RWPE2 (cell line): ENCODE results near the gene ZNF391.
"Not testable (repeated sequence)": the region's sequence is repeated elsewhere in the genome, so short reads cannot be mapped to it uniquely, and the experiment has no call there.

Experiments
- ATAC-seq: fragments of 200-7000 bp; cut with Tn5 transposase; 3 replicates; pipeline ENCODE4 v1.9.1; 2021; ENCODE audit warnings: low read depth
- DNase-seq: peaks from one replicate; pipeline ENCODE4 v3.0.0-alpha.2; 2020; ENCODE audit warnings: low spot score
- H3K27ac ChIP-seq: fragments of 450-650 bp; 2 replicates; pipeline ENCODE4 v1.5.1; 2017; ENCODE audit warnings: mild to moderate bottlenecking; ENCODE audit not compliant: poor library complexity, severe bottlenecking
- H3K27me3 ChIP-seq: fragments of 250-450 bp; sonication (Bioruptor Pico); 2 replicates; pipeline ENCODE4 v1.5.1; 2021; ENCODE audit warnings: mild to moderate bottlenecking, moderate library complexity; ENCODE audit not compliant: insufficient read depth, poor library complexity, severe bottlenecking
- H3K36me3 ChIP-seq: fragments of 250-450 bp; sonication (Bioruptor Pico); 2 replicates; pipeline ENCODE4 v1.5.1; 2020; ENCODE audit warnings: low read depth, mild to moderate bottlenecking, moderate library complexity
- H3K4me1 ChIP-seq: fragments of 250-450 bp; sonication (Bioruptor Pico); 2 replicates; pipeline ENCODE4 v1.5.1; 2021; ENCODE audit warnings: mild to moderate bottlenecking, moderate library complexity; ENCODE audit not compliant: insufficient read depth, poor library complexity, severe bottlenecking
- H3K4me3 ChIP-seq: fragments of 250-450 bp; sonication (Bioruptor Pico); 2 replicates; pipeline ENCODE4 v1.5.1; 2021; ENCODE audit warnings: mild to moderate bottlenecking, moderate library complexity; ENCODE audit not compliant: severe bottlenecking
- H3K9me3 ChIP-seq: fragments of 250-450 bp; sonication (Bioruptor Pico); 2 replicates; pipeline ENCODE4 v1.5.1; 2021; ENCODE audit warnings: mild to moderate bottlenecking, moderate library complexity; ENCODE audit not compliant: severe bottlenecking
- CTCF ChIP-seq: fragments of 450-650 bp; IDR thresholded peaks from one replicate; pipeline ENCODE4 v1.5.1; 2017; ENCODE audit warnings: mild to moderate bottlenecking, moderate library complexity; ENCODE audit not compliant: poor library complexity, severe bottlenecking

ZNF391 gene

GRCh38 chr6:27370391-27370790 lies 18.2 kb upstream of the ZNF391 start:
- Histone ChIP-seq H3K27me3 (no peaks in the 10 kb centered on the region), H3K4me1 (peaks cover 5% of the 10 kb centered on the region), H3K27ac (no peak overlapping the region), H3K4me3 (no peak overlapping the region), H3K36me3 (no peaks in the 10 kb centered on the region), H3K9me3 (no peaks in the 10 kb centered on the region)
- no peak for TF ChIP-seq CTCF
- DNase-seq (no peak), ATAC-seq (no peak)

- Histone ChIP-seq H3K4me3 (peak overlapping the region; percentile 52), H3K36me3 (no peaks in the 10 kb centered on the region), H3K27me3 (no peaks in the 10 kb centered on the region), H3K27ac (peak overlapping the region; percentile 31), H3K4me1 (peaks cover 10% of the 10 kb centered on the region), H3K9me3 (no peaks in the 10 kb centered on the region)
- DNase-seq: peak; percentile 88
- ATAC-seq: peak; percentile 97
- TF ChIP-seq CTCF: no peak
Measured at GRCh38 chr6:27374824-27375612, 13.5 kb upstream of the ZNF391 start.

- DNase-seq (no peak), ATAC-seq (no peak)
- TF ChIP-seq CTCF: no peak
- peak overlapping the region; percentile 52 for H3K4me3 ChIP-seq
- peak overlapping the region; percentile 31 for H3K27ac ChIP-seq
- no peaks in the 10 kb centered on the region for H3K27me3 ChIP-seq
- H3K36me3 ChIP-seq: no peaks in the 10 kb centered on the region
- H3K4me1 ChIP-seq: peaks cover 10% of the 10 kb centered on the region
- H3K9me3 ChIP-seq: no peaks in the 10 kb centered on the region
Measured at GRCh38 chr6:27375613-27376079, 12.9 kb upstream of the ZNF391 start.

GRCh38 chr6:27378406-27378805 lies 10.2 kb upstream of the ZNF391 start:
- not testable (repeated sequence) for DNase-seq, H3K36me3 ChIP-seq, H3K27ac ChIP-seq, ATAC-seq, H3K27me3 ChIP-seq, H3K9me3 ChIP-seq, H3K4me3 ChIP-seq, H3K4me1 ChIP-seq

GRCh38 chr6:27381001-27381400 lies 7.6 kb upstream of the ZNF391 start:
- DNase-seq, ATAC-seq, H3K9me3 ChIP-seq, H3K4me3 ChIP-seq, H3K4me1 ChIP-seq, H3K36me3 ChIP-seq, H3K27ac ChIP-seq, H3K27me3 ChIP-seq: not testable (repeated sequence)

- Histone ChIP-seq H3K9me3 (peaks cover 1% of the 10 kb centered on the region), H3K4me1 (no peaks in the 10 kb centered on the region), H3K27me3 (no peaks in the 10 kb centered on the region), H3K4me3 (no peak overlapping the region), H3K27ac (no peak overlapping the region), H3K36me3 (no peaks in the 10 kb centered on the region)
- DNase-seq: no peak
- ATAC-seq: no peak
- TF ChIP-seq CTCF: no peak
Measured at GRCh38 chr6:27383011-27383410, 5.5 kb upstream of the ZNF391 start.
